Endothelial cell of umbilical vein (primary cell): ENCODE data around the gene FJX1.

Experiments used
- POLR2A ChIP-seq: IDR thresholded peaks from 2 replicates; pipeline ENCODE4 v1.6.1; 2012; ENCODE audit warnings: low read depth, mild to moderate bottlenecking, control low read depth, low read length
- POLR2AphosphoS5 ChIP-seq: IDR thresholded peaks from 2 replicates; pipeline ENCODE4 v1.6.1; 2012; ENCODE audit warnings: low read depth, mild to moderate bottlenecking, control low read depth, low read length, moderate library complexity; ENCODE audit not compliant: insufficient read depth
- TF ChIP-seq, protein P1 (sequence below), 2 donors: IDR thresholded peaks; 1 replicate in 1 of 2; 2 replicates in 1 of 2; pipeline ENCODE4 v1.5.1; 2011; ENCODE audit warnings: low read length in 2 of 2, mild to moderate bottlenecking in 2 of 2, moderate library complexity in 2 of 2, control low read depth in 1 of 2, inconsistent platforms in 1 of 2, low read depth in 1 of 2; ENCODE audit not compliant: insufficient read depth in 1 of 2; ENCODE audit errors: extremely low read depth in 1 of 2

DNA sequence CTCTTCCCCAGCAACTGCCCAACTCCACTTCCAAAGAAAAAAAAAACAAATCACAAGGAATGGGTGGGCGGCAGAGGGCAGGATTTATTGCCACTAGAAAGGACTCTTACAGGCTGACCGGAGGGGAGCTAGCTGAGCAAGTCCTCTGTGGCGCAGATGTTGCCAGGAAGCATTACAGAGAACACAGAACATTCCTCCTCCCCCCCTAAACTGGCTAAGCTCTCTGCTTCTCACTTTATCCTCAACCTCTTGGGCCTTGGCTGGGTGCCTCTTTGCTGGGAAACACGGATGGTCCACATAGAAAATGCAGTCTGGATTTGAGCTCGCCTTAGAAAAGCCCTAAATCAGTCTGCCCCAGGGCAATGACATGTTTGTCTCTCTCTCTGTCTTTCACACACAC, 12.6 kb upstream of the FJX1 start:
- no peak for TF ChIP-seq POLR2AphosphoS5
- TF ChIP-seq POLR2A, result no peak
- TF ChIP-seq, protein P1, sequence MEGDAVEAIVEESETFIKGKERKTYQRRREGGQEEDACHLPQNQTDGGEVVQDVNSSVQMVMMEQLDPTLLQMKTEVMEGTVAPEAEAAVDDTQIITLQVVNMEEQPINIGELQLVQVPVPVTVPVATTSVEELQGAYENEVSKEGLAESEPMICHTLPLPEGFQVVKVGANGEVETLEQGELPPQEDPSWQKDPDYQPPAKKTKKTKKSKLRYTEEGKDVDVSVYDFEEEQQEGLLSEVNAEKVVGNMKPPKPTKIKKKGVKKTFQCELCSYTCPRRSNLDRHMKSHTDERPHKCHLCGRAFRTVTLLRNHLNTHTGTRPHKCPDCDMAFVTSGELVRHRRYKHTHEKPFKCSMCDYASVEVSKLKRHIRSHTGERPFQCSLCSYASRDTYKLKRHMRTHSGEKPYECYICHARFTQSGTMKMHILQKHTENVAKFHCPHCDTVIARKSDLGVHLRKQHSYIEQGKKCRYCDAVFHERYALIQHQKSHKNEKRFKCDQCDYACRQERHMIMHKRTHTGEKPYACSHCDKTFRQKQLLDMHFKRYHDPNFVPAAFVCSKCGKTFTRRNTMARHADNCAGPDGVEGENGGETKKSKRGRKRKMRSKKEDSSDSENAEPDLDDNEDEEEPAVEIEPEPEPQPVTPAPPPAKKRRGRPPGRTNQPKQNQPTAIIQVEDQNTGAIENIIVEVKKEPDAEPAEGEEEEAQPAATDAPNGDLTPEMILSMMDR (IDR thresholded peaks at IDR 0.05; ENCODE audit: extremely low read depth in 1 of 2, insufficient read depth in 1 of 2, low read depth in 1 of 2, low read length in 2 of 2), result no peak
